Measurements from ENCODE around the gene KRT17. TPM values are rescaled to one million over a fixed set of nuclear protein-coding genes. Genes with fewer than 3 reads are reported as not detected.

KRT17 gene
- total RNA-seq, 1 donor from 2014 or later: 5.9 TPM

GRCh38 chr17:41581366-41582060 is 42.9 kb downstream of the KRT17 start:
- no peak for DNase-seq
- Histone ChIP-seq H3K4me3 (no peak overlapping the region), H3K9me3 (no peaks in the 10 kb centered on the region), H3K4me1 (no peaks in the 10 kb centered on the region), H3K27me3 (no peaks in the 10 kb centered on the region), H3K27ac (no peak overlapping the region), H3K36me3 (no peaks in the 10 kb centered on the region)
- no peak for ATAC-seq
- intact Hi-C loops (cut with DNase I): no loop called here
- no peak for TF ChIP-seq CTCF (IDR thresholded peaks at IDR 0.05)

- Histone ChIP-seq H3K9me3 (no peaks in the 10 kb centered on the region), H3K27ac (no peak overlapping the region), H3K4me3 (no peak overlapping the region), H3K4me1 (no peaks in the 10 kb centered on the region), H3K36me3 (no peaks in the 10 kb centered on the region), H3K27me3 (no peaks in the 10 kb centered on the region)
- no peak for TF ChIP-seq CTCF (IDR thresholded peaks at IDR 0.05)
- no peak for DNase-seq
- intact Hi-C loops (cut with DNase I): no loop called here
- no peak for ATAC-seq
These were observed 43.5 kb downstream of the KRT17 start for GRCh38 chr17:41580687-41581365.

GRCh38 chr17:41580244-41580575 is 44.2 kb downstream of the KRT17 start:
- H3K27me3 ChIP-seq: no peaks in the 10 kb centered on the region
- intact Hi-C loops (cut with DNase I): no loop called here
- no peak for TF ChIP-seq CTCF (IDR thresholded peaks at IDR 0.05)

GRCh38 chr17:41579484-41580243 is 44.7 kb downstream of the KRT17 start:
- no peaks in the 10 kb centered on the region for H3K9me3 ChIP-seq
- H3K4me1 ChIP-seq: no peaks in the 10 kb centered on the region
- no peaks in the 10 kb centered on the region for H3K27me3 ChIP-seq
- no peak overlapping the region for H3K27ac ChIP-seq
- no peak overlapping the region for H3K4me3 ChIP-seq
- peak; percentile 95 for ATAC-seq
- TF ChIP-seq CTCF (IDR thresholded peaks at IDR 0.05): peak; percentile 65
- intact Hi-C loops (cut with DNase I): no loop called here
- no peaks in the 10 kb centered on the region for H3K36me3 ChIP-seq
- peak; percentile 77 for DNase-seq

More at GRCh38 chr17:41580244-41580575, 44.2 kb downstream of the KRT17 start:
- Histone ChIP-seq H3K27ac (no peak overlapping the region), H3K9me3 (no peaks in the 10 kb centered on the region), H3K4me1 (no peaks in the 10 kb centered on the region), H3K4me3 (no peak overlapping the region), H3K36me3 (no peaks in the 10 kb centered on the region)
- ATAC-seq: no peak
- no peak for DNase-seq

- DNase-seq: no peak
- Histone ChIP-seq H3K4me1 (no peaks in the 10 kb centered on the region), H3K9me3 (no peaks in the 10 kb centered on the region), H3K27me3 (no peaks in the 10 kb centered on the region), H3K27ac (no peak overlapping the region), H3K36me3 (no peaks in the 10 kb centered on the region), H3K4me3 (no peak overlapping the region)
- no peak for TF ChIP-seq CTCF (IDR thresholded peaks at IDR 0.05)
- no peak for ATAC-seq
- intact Hi-C loops (cut with DNase I): no loop called here
These were observed 45.4 kb downstream of the KRT17 start for GRCh38 chr17:41578971-41579370.

All from upper lobe of right lung (tissue), 1 donor.